PC-9 (cell line): Measurements from ENCODE around the gene SFTPA1.

ENCODE experiments used
- CTCF ChIP-seq: fragments of 200-600 bp; sonication (generic); conservative IDR thresholded peaks from 2 replicates; pipeline ENCODE4 v1.6.1; 2017; ENCODE audit warnings: mixed run types, antibody characterized with exemption, mild to moderate bottlenecking, moderate library complexity
- EZH2 ChIP-seq: fragments of 200-600 bp; sonication (generic); IDR thresholded peaks from 2 replicates; pipeline ENCODE4 v1.8.0; 2017; ENCODE audit warnings: antibody characterized with exemption, low read depth

- TF ChIP-seq CTCF (no peak), EZH2 (no peak)
These were observed at the start of gene SFTPA1 for GRCh38 chr10:79610601-79611191.
